Esophagus muscularis mucosa (tissue), 4 donors: ENCODE data around the gene RRP36.
A peak's percentile ranks its signal among the peaks of the same experiment; 100 is the strongest.

Experiments
- EP300 ChIP-seq: sonication (generic); formaldehyde crosslinking; IDR thresholded peaks from one replicate; pipeline ENCODE4 v1.6.1; 2017; ENCODE audit warnings: antibody characterized with exemption
- POLR2A ChIP-seq: fragments of 450-650 bp; IDR thresholded peaks from one replicate; pipeline ENCODE4 v1.6.1; 2017; ENCODE audit warnings: antibody characterized with exemption, moderate library complexity, mild to moderate bottlenecking, low read depth
- POLR2AphosphoS5 ChIP-seq, 2 donors: sonication (generic); formaldehyde crosslinking; IDR thresholded peaks; one replicate each; pipeline ENCODE4 v1.6.1; 2017; ENCODE audit warnings: antibody characterized with exemption in 2 of 2
- TF ChIP-seq, protein P1 (sequence below), 3 experiments: fragments of 200-600 bp in 2 of 3; fragments of 450-650 bp in 1 of 3; sonication (generic) in 2 of 3; IDR thresholded peaks; one replicate each; pipeline ENCODE4 v1.5.1; 2017 to 2019; ENCODE audit warnings: antibody characterized with exemption in 3 of 3, mild to moderate bottlenecking in 2 of 3, moderate library complexity in 1 of 3

DNA sequence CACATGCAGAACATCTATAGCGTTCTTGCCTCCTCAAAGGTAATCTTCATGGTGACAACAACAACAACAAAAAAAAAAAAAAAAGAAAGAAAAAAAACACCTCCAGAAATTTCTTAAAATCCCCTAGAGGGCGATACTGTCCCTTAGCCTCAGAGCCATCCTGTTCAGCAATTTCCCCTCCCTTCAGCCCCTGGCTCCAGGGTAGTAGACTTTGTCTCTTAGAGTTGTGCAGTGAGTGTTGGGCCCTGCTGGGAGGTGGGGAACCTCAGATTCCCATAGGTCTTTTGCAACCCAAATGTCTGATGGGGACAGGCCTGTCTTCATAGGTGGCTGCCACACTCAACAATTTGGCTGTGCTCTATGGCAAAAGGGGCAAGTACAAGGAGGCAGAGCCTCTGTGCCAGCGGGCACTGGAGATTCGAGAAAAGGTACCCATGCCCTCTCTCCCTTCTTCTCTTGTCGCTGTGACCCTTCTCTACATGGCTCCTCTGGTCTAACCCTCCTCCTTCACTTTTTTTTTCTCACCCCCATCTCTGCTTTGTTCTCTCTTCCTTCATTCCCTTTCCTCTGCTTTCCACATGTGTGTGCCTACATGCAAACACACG is 48.7 kb downstream of the RRP36 start:
- TF ChIP-seq, protein P1, sequence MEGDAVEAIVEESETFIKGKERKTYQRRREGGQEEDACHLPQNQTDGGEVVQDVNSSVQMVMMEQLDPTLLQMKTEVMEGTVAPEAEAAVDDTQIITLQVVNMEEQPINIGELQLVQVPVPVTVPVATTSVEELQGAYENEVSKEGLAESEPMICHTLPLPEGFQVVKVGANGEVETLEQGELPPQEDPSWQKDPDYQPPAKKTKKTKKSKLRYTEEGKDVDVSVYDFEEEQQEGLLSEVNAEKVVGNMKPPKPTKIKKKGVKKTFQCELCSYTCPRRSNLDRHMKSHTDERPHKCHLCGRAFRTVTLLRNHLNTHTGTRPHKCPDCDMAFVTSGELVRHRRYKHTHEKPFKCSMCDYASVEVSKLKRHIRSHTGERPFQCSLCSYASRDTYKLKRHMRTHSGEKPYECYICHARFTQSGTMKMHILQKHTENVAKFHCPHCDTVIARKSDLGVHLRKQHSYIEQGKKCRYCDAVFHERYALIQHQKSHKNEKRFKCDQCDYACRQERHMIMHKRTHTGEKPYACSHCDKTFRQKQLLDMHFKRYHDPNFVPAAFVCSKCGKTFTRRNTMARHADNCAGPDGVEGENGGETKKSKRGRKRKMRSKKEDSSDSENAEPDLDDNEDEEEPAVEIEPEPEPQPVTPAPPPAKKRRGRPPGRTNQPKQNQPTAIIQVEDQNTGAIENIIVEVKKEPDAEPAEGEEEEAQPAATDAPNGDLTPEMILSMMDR (IDR thresholded peaks at IDR 0.05) = peak; percentile 22 to 32 (median 23)
- no peak for TF ChIP-seq POLR2AphosphoS5 (IDR thresholded peaks at IDR 0.05)
- no peak for TF ChIP-seq POLR2A
- no peak for TF ChIP-seq EP300
